Measurements from ENCODE around the gene GPR146.

GPR146 gene

DNA sequence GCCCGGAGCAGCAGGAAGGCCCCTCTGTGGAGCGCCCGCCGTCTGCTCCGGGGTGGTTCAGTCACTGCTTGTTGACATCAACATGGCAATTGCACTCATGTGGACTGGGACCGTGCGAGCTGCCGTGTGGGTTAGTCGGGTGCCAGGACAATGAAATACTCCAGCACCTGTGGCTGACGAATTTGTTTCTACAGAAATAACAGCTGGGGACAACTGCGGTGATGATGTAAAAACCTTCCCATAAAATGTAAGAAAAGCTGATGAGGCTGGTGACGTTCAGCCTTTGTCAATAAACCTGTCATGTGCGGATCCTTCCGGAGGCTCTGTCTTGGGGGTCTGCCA, 49.1 kb downstream of the GPR146 start:
- TF ChIP-seq TAF1 (IDR thresholded peaks at IDR 0.05; ENCODE audit: borderline replicate concordance, insufficient read depth, low read length) (no peak), SIN3A (IDR thresholded peaks at IDR 0.05; ENCODE audit: borderline replicate concordance, insufficient read depth, low read length) (no peak), POLR2AphosphoS5 (IDR thresholded peaks at IDR 0.05; ENCODE audit: low read depth, low read length) (no peak), FOXP2 (optimal IDR thresholded peaks at IDR 0.05; ENCODE audit: borderline replicate concordance, extremely low read depth, extremely low read length, insufficient read depth) (no peak)
- TF ChIP-seq, protein P1, sequence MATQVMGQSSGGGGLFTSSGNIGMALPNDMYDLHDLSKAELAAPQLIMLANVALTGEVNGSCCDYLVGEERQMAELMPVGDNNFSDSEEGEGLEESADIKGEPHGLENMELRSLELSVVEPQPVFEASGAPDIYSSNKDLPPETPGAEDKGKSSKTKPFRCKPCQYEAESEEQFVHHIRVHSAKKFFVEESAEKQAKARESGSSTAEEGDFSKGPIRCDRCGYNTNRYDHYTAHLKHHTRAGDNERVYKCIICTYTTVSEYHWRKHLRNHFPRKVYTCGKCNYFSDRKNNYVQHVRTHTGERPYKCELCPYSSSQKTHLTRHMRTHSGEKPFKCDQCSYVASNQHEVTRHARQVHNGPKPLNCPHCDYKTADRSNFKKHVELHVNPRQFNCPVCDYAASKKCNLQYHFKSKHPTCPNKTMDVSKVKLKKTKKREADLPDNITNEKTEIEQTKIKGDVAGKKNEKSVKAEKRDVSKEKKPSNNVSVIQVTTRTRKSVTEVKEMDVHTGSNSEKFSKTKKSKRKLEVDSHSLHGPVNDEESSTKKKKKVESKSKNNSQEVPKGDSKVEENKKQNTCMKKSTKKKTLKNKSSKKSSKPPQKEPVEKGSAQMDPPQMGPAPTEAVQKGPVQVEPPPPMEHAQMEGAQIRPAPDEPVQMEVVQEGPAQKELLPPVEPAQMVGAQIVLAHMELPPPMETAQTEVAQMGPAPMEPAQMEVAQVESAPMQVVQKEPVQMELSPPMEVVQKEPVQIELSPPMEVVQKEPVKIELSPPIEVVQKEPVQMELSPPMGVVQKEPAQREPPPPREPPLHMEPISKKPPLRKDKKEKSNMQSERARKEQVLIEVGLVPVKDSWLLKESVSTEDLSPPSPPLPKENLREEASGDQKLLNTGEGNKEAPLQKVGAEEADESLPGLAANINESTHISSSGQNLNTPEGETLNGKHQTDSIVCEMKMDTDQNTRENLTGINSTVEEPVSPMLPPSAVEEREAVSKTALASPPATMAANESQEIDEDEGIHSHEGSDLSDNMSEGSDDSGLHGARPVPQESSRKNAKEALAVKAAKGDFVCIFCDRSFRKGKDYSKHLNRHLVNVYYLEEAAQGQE (IDR thresholded peaks at IDR 0.05; ENCODE audit: insufficient read depth in 1 of 2, low read depth in 2 of 2, low read length in 2 of 2), result no peak

DNA sequence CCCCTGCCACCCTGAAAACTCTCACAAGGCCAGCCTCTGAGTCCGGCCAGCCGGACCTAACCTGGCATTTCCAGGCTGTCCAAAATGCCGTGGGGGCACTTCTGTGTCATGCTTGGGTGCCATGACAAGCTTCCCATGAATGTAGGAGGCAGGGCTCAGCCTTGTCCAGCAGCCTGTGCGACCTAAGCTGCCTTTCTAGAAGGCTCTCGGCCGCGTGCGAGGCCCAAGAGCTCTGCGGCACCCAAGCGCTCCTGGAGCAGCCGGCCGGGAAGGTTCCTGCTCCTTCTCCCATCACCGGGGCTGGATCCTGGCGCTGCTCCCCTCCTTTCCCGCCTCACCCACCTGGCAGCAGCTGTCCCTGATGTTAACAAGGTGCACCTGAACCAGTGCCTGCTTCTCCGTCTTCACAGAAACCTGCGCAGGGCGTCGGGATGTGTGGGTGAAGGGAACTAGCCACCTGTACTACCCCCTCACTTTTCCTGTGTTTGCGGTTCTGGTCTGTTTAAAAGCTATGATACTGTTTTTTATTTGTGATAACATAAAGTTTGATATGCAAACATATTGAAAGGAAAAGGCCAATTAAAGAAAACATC, 49.7 kb downstream of the GPR146 start:
- TF ChIP-seq, protein P1 (IDR thresholded peaks at IDR 0.05; ENCODE audit: insufficient read depth in 1 of 2, low read depth in 2 of 2, low read length in 2 of 2), result no peak
- TF ChIP-seq SIN3A (IDR thresholded peaks at IDR 0.05; ENCODE audit: borderline replicate concordance, insufficient read depth, low read length) (no peak), FOXP2 (optimal IDR thresholded peaks at IDR 0.05; ENCODE audit: borderline replicate concordance, extremely low read depth, extremely low read length, insufficient read depth) (no peak), POLR2AphosphoS5 (IDR thresholded peaks at IDR 0.05; ENCODE audit: low read depth, low read length) (no peak), TAF1 (IDR thresholded peaks at IDR 0.05; ENCODE audit: borderline replicate concordance, insufficient read depth, low read length) (no peak)

DNA sequence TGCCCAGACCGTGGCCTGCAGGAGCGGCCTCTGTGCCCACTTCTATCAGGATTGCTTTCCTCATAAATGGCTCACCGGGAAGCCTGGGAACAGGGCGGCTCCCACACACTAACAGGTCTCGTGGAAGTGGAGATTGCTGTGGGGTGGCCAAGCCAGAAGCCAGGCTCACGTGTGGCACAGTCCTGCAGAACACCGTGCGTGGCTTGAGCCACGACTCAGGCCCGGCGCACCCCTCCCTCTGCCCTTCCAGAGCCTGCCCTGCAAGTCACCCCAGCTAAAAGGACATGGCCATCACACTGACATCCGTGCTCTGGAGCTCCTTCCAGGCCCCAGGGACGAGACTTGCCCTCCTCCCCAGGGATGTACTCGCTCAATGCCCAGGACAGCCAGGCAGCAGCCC, 50.5 kb downstream of the GPR146 start:
- TF ChIP-seq FOXP2 (optimal IDR thresholded peaks at IDR 0.05; ENCODE audit: borderline replicate concordance, extremely low read depth, extremely low read length, insufficient read depth) (no peak), TAF1 (IDR thresholded peaks at IDR 0.05; ENCODE audit: borderline replicate concordance, insufficient read depth, low read length) (no peak), POLR2AphosphoS5 (IDR thresholded peaks at IDR 0.05; ENCODE audit: low read depth, low read length) (no peak), SIN3A (IDR thresholded peaks at IDR 0.05; ENCODE audit: borderline replicate concordance, insufficient read depth, low read length) (no peak)
- TF ChIP-seq, protein P1 (IDR thresholded peaks at IDR 0.05; ENCODE audit: insufficient read depth in 1 of 2, low read depth in 2 of 2, low read length in 2 of 2), result no peak

DNA sequence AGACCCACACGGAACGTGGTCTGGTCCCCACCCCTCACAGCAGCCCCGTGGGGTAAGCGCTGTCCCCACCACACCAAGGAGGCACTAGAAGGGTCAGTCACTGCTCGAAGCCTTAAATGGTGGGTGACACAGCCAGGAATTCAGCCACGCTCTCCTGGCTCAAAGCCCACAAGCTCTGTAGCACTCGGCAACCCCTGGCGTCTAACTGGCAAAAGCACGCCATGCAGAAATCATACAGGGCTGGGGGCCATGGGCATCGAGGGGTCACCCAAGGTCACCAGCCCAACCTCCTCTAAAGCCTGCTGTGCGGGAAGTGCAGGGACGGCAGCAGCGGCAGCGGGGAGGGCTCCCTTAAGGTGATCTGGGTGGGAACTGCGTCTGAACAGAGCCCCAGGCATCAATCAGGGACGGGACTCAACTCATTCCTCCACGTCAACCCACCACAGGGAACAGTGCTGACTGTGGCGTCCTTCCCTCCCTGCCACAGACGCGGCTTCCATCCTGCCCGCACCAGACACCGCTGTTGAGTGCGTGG, 51.3 kb downstream of the GPR146 start:
- TF ChIP-seq TAF1 (IDR thresholded peaks at IDR 0.05; ENCODE audit: borderline replicate concordance, insufficient read depth, low read length), result no peak
- TF ChIP-seq, protein P1 (IDR thresholded peaks at IDR 0.05; ENCODE audit: insufficient read depth in 1 of 2, low read depth in 2 of 2, low read length in 2 of 2), result no peak
- TF ChIP-seq POLR2AphosphoS5 (IDR thresholded peaks at IDR 0.05; ENCODE audit: low read depth, low read length), result no peak
- no peak for TF ChIP-seq FOXP2 (optimal IDR thresholded peaks at IDR 0.05; ENCODE audit: borderline replicate concordance, extremely low read depth, extremely low read length, insufficient read depth)
- TF ChIP-seq SIN3A (IDR thresholded peaks at IDR 0.05; ENCODE audit: borderline replicate concordance, insufficient read depth, low read length), result no peak

Measured in PFSK-1 (cell line).